Common myeloid progenitor, CD34-positive (primary cell): ENCODE results near the gene ALOX5AP.
"Not testable (repeated sequence)": the region's sequence is repeated elsewhere in the genome, so short reads cannot be mapped to it uniquely, and the experiment has no call there.

Source experiments
- CTCF ChIA-PET: fragments of 350-600 bp; sonication (Branson Sonifier 250); formaldehyde crosslinking; loops from one replicate; lab custom pipeline; 2021; ENCODE audit warnings: antibody characterized with exemption; lab: Charles Lee
- POLR2A ChIA-PET: fragments of 350-600 bp; sonication (Branson Sonifier 250); formaldehyde crosslinking; loops from one replicate; lab custom pipeline; 2021; ENCODE audit warnings: antibody characterized with exemption; lab: Charles Lee
- DNase-seq, 3 donors: peaks; one replicate each; pipeline versions ENCODE4 v3.0.0 to v3.0.0-alpha.2; 2013
- H3K27ac ChIP-seq, 2 experiments: 1 replicate in 1 of 2; 2 replicates in 1 of 2; pipeline ENCODE4 v1.7.0; 2013; ENCODE audit warnings: inconsistent platforms in 2 of 2, low read length in 2 of 2, mild to moderate bottlenecking in 2 of 2, low read depth in 1 of 2, moderate library complexity in 1 of 2; ENCODE audit not compliant: severe bottlenecking in 2 of 2, insufficient read depth in 1 of 2, poor library complexity in 1 of 2
- H3K27me3 ChIP-seq, 5 experiments: replicated peaks in 2 of 5; 1 replicate in 3 of 5; 2 replicates in 2 of 5; pipeline versions ENCODE4 v1.6.1 to v1.7.0; 2013; ENCODE audit warnings: low read length in 4 of 5, mild to moderate bottlenecking in 2 of 5, moderate library complexity in 2 of 5, inconsistent platforms in 1 of 5; ENCODE audit not compliant: insufficient read depth in 5 of 5, control insufficient read depth in 4 of 5
- H3K36me3 ChIP-seq, 4 experiments: 1 replicate in 2 of 4; 2 replicates in 2 of 4; pipeline versions ENCODE4 v1.6.1 to v1.7.0; 2013; ENCODE audit warnings: low read length in 3 of 4, control low read depth in 1 of 4, mild to moderate bottlenecking in 1 of 4; ENCODE audit not compliant: control insufficient read depth in 4 of 4, insufficient read depth in 4 of 4
- H3K4me1 ChIP-seq, 4 experiments: 1 replicate in 3 of 4; 2 replicates in 1 of 4; pipeline versions ENCODE4 v1.6.1 to v1.7.1; 2013; ENCODE audit warnings: low read length in 3 of 4, mild to moderate bottlenecking in 3 of 4, control low read depth in 1 of 4, inconsistent platforms in 1 of 4, moderate library complexity in 1 of 4; ENCODE audit not compliant: control insufficient read depth in 4 of 4, insufficient read depth in 4 of 4; ENCODE audit errors: control extremely low read depth in 1 of 4
- H3K4me3 ChIP-seq, 7 experiments: 1 replicate in 4 of 7; 2 replicates in 3 of 7; pipeline versions ENCODE4 v1.5.1 to v1.7.0; 2013; ENCODE audit warnings: mild to moderate bottlenecking in 7 of 7, low read length in 6 of 7, moderate library complexity in 6 of 7, inconsistent platforms in 2 of 7, low read depth in 2 of 7, control low read depth in 1 of 7; ENCODE audit not compliant: insufficient read depth in 4 of 7, control insufficient read depth in 1 of 7; ENCODE audit errors: extremely low read depth in 1 of 7
- H3K9me3 ChIP-seq, 5 experiments: 1 replicate in 4 of 5; 2 replicates in 1 of 5; pipeline versions ENCODE4 v1.6.1 to v1.7.1; 2013; ENCODE audit warnings: low read length in 4 of 5, mild to moderate bottlenecking in 2 of 5, inconsistent platforms in 1 of 5, low read depth in 1 of 5, moderate library complexity in 1 of 5; ENCODE audit not compliant: control insufficient read depth in 4 of 5, insufficient read depth in 2 of 5; ENCODE audit errors: control extremely low read depth in 1 of 5
- WGBS: methylation state at CpG from one replicate; pipeline ENCODE4 v1.1.5; 2013; ENCODE audit not compliant: insufficient coverage; 5-methylcytosine and 5-hydroxymethylcytosine counted together

Gene ALOX5AP

DNA sequence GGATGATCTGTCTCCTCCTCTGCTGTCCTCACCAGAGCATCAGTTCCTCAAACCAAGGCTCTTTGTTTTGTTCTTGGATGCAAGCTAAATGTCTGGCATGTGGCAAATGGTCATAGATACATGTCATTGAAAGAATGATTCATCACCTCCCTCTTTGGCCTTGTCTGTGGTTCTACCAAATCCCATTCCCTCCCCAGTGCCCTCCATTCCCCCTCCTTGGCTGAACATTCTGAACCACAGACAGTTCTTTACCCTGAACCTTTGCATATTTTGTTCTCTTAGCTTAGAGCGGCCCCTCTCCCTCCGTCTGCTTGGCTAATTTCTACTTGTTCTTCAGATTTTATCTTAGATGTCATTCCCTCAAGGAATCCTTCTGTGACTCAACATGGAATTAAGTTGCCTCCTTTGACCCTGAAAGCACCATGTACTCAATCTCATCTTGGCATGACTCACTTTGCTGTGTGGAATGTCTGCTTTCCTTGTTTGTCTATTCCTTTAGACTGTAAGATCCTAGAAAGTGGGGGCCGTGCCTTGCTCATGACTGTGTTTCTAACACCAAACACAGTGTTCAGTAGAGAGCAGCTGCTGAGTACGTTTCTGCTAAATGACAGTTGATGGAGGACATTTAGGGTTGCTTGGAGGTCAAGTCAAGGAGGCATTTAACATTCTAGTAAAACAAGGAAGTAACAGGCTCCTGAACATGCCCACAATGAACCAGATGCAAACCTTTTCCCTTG is 8.1 kb downstream of the ALOX5AP start:
- Histone ChIP-seq H3K4me3 (peak overlapping the region in 1 of 7 experiments; percentile 0), H3K4me1 (peaks cover 38 to 65% (median 56%) of the 10 kb centered on the region in 4 experiments), H3K27ac (no peak overlapping the region), H3K27me3 (no peaks in the 10 kb centered on the region), H3K9me3 (no peaks in the 10 kb centered on the region), H3K36me3 (no peaks in the 10 kb centered on the region)
- ChIA-PET POLR2A (no interaction called here), CTCF (interaction anchor here (1.1 to 1.4 kb wide), 3 partner anchors 10 to 114 kb away, joined by 3 to 4 read pairs (median 3); no protein-coding TSS in a partner anchor)
- DNase-seq = peak in 2 of 3 donors; percentile 64 to 73
- 100% methylated on average over 2 of the region's 4 CpGs for WGBS

DNA sequence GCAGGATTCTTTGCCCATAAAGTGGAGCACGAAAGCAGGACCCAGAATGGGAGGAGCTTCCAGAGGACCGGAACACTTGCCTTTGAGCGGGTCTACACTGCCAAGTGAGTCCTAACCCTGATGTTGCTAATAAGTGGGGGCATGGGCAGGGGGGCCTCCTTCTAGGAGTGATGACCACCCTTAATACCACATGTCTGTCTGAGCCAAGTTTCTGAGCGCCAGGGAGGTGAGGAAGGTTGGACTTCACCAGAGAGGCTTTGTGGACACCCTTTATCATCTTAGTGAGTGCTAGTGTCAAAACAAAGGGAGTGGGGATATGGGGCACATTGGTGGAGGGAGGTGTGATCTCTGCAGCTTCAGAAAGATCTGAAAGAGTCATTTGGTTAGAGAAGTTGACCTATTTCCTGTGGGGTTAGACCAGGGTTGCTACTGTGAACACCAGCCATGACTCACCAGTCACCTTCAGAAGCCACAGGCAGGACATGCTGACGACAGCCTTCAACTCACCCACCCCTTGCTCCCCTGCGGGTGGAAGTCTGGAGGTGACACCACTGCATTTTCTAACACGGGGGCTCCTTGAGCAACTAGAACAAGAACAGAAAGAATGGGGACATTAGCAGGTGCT is 8.8 kb downstream of the ALOX5AP start:
- no peaks in the 10 kb centered on the region for H3K9me3 ChIP-seq
- peak; percentile 94 to 99 (median 99) for DNase-seq
- CTCF ChIA-PET = interaction anchor here (1.2 to 1.4 kb wide), 2 partner anchors 9 to 17 kb away, joined by 3 to 4 read pairs; no protein-coding TSS in a partner anchor
- H3K4me1 ChIP-seq = peaks cover 31 to 58% (median 49%) of the 10 kb centered on the region in 4 experiments
- no peaks in the 10 kb centered on the region for H3K36me3 ChIP-seq
- no peak overlapping the region for H3K27ac ChIP-seq
- H3K4me3 ChIP-seq = peak overlapping the region in 1 of 7 experiments; percentile 0
- POLR2A ChIA-PET = no interaction called here
- 24% methylated on average over 5 of the region's 7 CpGs for whole genome bisulfite sequencing
- no peaks in the 10 kb centered on the region for H3K27me3 ChIP-seq

DNA sequence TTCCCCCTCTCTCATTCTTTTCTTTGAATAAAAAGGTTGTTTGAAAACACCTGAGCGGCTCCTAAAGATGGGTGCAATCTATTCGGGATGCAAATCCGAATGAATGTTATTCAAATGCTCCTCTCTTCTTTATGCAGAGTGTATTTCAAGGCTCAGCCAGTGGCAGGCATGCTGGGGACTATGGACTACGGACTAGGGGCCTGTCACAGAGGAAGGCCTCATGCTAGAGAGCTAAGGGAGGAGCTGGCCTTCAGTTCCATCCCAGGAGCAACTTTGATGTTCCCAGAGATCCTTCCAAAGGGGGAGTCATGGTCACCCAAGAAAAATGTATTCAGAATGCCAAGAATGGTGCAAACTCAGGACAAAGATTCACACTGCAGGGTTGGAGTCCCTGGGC is 9.3 kb downstream of the ALOX5AP start:
- no peak for DNase-seq
- Histone ChIP-seq H3K9me3 (no peaks in the 10 kb centered on the region), H3K36me3 (no peaks in the 10 kb centered on the region), H3K27me3 (no peaks in the 10 kb centered on the region), H3K27ac (no peak overlapping the region), H3K4me1 (peaks cover 26 to 53% (median 44%) of the 10 kb centered on the region in 4 experiments), H3K4me3 (no peak overlapping the region)
- ChIA-PET CTCF (interaction anchor here (1.4 kb wide), 1 partner anchor 9 kb away, joined by 4 read pairs; no protein-coding TSS in a partner anchor), POLR2A (no interaction called here)
- 94% methylated on average over 3 of the region's 4 CpGs for WGBS

DNA sequence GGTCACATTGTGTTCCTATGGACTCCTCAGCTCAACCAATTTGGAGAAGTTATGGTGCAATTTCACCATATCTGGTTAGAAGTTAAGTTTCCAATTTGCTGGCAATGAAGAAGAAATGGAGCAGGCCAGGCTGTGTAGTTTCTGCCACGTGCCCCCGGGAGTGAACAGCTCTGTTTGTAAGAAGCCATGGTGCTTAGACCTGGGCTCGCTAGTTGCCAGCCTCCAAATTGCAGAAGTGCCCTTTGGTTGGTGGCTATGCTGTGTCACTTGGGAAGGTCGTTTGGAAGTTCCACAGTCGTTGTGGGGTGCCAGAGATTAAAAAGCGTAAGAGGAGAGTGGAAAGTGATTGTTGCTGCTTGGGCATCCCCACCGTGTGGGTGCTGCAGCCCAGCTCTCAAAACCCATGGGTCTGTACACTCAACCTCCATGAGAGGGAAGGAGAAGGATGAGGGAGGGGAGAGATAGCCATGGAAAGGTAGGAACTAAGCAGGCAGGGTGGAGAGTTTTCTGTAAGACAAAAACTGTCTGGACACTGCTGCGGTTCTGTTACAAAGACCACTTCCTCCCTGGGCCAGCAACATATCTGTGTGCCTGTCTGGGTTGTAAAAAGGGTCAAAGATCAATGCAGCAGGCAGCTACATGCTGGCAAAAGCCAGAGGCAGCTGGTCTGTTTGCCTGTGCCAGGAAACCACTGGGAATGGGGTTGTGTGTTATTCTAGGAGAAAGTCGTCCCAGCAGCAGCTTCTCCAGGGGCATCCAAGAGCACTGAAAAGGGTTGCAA is 10.8 kb downstream of the ALOX5AP start:
- ChIA-PET CTCF (interaction anchor here (0.9 to 1.5 kb wide), 2 partner anchors 9 to 63 kb away, joined by 3 to 7 read pairs; no protein-coding TSS in a partner anchor), POLR2A (interaction anchor here (1.0 kb wide), 1 partner anchor 8 kb away, joined by 3 read pairs; no protein-coding TSS in a partner anchor)
- peak; percentile 38 to 76 (median 75) for DNase-seq
- WGBS = 38% methylated on average over 9 of the region's 9 CpGs
- no peak overlapping the region for H3K27ac ChIP-seq
- no peak overlapping the region for H3K4me3 ChIP-seq
- H3K27me3 ChIP-seq = no peaks in the 10 kb centered on the region
- peaks cover 0 to 3% (median 0%) of the 10 kb centered on the region in 5 experiments for H3K9me3 ChIP-seq
- H3K4me1 ChIP-seq = peaks cover 16 to 40% (median 32%) of the 10 kb centered on the region in 4 experiments
- no peaks in the 10 kb centered on the region for H3K36me3 ChIP-seq

DNA sequence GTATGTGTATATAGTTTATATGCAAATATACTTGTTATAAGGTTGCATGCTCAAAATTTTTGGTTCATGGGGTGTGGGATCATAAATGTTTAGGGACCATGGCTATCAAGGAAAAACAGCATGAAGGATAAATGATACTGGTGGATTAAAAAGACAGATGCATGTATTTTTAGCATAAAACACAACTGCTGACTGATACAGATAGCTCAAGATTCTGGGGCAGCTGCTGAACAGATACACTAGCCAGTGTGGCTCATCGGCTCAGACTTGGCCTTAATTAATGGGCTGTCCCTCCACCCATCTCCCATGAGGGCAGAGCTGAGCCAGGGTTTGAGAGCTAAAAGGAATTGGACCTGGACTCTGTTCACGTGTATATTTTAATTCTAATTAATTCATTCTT is 11.4 kb downstream of the ALOX5AP start:
- Histone ChIP-seq H3K27ac (no peak overlapping the region), H3K36me3 (no peaks in the 10 kb centered on the region), H3K9me3 (peaks cover 0 to 3% (median 0%) of the 10 kb centered on the region in 5 experiments), H3K4me1 (peaks cover 16 to 43% (median 31%) of the 10 kb centered on the region in 4 experiments), H3K27me3 (no peaks in the 10 kb centered on the region), H3K4me3 (no peak overlapping the region)
- ChIA-PET POLR2A (no interaction called here), CTCF (interaction anchor here (1.5 kb wide), 1 partner anchor 8 kb away, joined by 7 read pairs; no protein-coding TSS in a partner anchor)
- no CpG with 5 or more reads among the region's 2 CpGs for WGBS
- no peak for DNase-seq

DNA sequence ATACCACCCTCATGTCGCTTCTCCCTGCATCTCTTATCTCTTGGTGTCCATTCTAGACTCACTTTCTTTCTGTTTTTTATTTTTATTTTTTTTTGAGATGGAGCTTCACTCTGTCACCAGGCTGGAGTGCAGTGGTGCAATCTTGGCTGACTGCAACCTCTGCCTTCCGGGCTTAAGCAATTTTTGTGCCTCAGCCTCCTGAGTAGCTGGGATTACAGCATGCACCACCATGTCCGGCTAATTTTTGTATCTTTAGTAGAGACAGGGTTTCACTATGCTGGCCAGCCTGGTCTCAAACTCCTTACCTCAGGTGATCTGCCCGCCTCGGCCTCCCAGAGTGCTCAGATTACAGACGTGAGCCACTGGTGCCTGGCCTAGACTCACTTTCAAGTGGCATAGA is 12.5 kb downstream of the ALOX5AP start:
- H3K27me3 ChIP-seq, H3K9me3 ChIP-seq, H3K27ac ChIP-seq, H3K4me3 ChIP-seq, DNase-seq, H3K36me3 ChIP-seq, POLR2A ChIA-PET: not testable (repeated sequence)
- CTCF ChIA-PET = interaction anchor here (0.9 kb wide), 1 partner anchor 14 kb away, joined by 3 read pairs; no protein-coding TSS in a partner anchor
- WGBS = 97% methylated on average over 4 of the region's 6 CpGs
- H3K4me1 ChIP-seq = peaks cover 16 to 45% (median 32%) of the 10 kb centered on the region in 4 experiments
